ENCODE measurements around the gene TNFRSF1B. TPM values are rescaled to one million over a fixed set of nuclear protein-coding genes. Genes with fewer than 3 reads are reported as not detected.

Gene TNFRSF1B
- total and polyA plus RNA-seq, 2 experiments from 2014 or later, result 0.91 to 4.1 TPM

DNA sequence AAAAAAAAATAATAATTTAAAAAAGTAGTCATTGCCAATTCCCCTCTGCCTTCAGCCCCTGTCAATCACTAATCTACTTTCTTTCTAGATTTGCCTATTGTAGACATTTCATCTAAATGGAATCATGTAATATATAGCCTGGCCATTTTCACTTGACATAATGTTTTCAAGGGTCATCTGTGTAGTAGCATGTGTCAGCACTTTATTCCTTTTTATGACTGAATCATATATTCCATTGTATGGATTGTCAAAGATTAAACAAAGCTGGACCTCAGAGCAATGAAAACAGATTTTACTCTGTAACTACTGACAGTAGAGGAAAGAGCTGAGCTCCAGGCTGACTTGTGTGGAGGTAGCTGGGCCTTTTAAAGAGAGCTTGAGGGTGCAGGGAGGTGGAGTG is 78.9 kb downstream of the TNFRSF1B start (continued):
- TF ChIP-seq, protein P1, sequence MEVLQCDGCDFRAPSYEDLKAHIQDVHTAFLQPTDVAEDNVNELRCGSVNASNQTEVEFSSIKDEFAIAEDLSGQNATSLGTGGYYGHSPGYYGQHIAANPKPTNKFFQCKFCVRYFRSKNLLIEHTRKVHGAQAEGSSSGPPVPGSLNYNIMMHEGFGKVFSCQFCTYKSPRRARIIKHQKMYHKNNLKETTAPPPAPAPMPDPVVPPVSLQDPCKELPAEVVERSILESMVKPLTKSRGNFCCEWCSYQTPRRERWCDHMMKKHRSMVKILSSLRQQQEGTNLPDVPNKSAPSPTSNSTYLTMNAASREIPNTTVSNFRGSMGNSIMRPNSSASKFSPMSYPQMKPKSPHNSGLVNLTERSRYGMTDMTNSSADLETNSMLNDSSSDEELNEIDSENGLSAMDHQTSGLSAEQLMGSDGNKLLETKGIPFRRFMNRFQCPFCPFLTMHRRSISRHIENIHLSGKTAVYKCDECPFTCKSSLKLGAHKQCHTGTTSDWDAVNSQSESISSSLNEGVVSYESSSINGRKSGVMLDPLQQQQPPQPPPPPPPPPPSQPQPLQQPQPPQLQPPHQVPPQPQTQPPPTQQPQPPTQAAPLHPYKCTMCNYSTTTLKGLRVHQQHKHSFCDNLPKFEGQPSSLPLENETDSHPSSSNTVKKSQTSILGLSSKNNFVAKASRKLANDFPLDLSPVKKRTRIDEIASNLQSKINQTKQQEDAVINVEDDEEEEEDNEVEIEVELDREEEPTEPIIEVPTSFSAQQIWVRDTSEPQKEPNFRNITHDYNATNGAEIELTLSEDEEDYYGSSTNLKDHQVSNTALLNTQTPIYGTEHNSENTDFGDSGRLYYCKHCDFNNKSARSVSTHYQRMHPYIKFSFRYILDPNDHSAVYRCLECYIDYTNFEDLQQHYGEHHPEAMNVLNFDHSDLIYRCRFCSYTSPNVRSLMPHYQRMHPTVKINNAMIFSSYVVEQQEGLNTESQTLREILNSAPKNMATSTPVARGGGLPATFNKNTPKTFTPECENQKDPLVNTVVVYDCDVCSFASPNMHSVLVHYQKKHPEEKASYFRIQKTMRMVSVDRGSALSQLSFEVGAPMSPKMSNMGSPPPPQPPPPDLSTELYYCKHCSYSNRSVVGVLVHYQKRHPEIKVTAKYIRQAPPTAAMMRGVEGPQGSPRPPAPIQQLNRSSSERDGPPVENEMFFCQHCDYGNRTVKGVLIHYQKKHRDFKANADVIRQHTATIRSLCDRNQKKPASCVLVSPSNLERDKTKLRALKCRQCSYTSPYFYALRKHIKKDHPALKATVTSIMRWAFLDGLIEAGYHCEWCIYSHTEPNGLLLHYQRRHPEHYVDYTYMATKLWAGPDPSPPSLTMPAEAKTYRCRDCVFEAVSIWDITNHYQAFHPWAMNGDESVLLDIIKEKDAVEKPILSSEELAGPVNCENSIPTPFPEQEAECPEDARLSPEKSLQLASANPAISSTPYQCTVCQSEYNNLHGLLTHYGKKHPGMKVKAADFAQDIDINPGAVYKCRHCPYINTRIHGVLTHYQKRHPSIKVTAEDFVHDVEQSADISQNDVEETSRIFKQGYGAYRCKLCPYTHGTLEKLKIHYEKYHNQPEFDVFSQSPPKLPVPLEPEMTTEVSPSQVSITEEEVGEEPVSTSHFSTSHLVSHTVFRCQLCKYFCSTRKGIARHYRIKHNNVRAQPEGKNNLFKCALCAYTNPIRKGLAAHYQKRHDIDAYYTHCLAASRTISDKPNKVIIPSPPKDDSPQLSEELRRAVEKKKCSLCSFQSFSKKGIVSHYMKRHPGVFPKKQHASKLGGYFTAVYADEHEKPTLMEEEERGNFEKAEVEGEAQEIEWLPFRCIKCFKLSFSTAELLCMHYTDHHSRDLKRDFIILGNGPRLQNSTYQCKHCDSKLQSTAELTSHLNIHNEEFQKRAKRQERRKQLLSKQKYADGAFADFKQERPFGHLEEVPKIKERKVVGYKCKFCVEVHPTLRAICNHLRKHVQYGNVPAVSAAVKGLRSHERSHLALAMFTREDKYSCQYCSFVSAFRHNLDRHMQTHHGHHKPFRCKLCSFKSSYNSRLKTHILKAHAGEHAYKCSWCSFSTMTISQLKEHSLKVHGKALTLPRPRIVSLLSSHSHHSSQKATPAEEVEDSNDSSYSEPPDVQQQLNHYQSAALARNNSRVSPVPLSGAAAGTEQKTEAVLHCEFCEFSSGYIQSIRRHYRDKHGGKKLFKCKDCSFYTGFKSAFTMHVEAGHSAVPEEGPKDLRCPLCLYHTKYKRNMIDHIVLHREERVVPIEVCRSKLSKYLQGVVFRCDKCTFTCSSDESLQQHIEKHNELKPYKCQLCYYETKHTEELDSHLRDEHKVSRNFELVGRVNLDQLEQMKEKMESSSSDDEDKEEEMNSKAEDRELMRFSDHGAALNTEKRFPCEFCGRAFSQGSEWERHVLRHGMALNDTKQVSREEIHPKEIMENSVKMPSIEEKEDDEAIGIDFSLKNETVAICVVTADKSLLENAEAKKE (CRISPR knock-in tag; IDR thresholded peaks at IDR 0.05), result no peak
- TF ChIP-seq CREB1 (CRISPR knock-in tag; IDR thresholded peaks at IDR 0.05; ENCODE audit: low read depth) (no peak), POLR2AphosphoS5 (IDR thresholded peaks at IDR 0.05; ENCODE audit: low read depth) (no peak), JUNB (IDR thresholded peaks at IDR 0.05; ENCODE audit: unreplicated experiment) (no peak), ZNF331 (CRISPR knock-in tag; IDR thresholded peaks at IDR 0.05; ENCODE audit: low read depth) (no peak)
- TF ChIP-seq, protein P2, sequence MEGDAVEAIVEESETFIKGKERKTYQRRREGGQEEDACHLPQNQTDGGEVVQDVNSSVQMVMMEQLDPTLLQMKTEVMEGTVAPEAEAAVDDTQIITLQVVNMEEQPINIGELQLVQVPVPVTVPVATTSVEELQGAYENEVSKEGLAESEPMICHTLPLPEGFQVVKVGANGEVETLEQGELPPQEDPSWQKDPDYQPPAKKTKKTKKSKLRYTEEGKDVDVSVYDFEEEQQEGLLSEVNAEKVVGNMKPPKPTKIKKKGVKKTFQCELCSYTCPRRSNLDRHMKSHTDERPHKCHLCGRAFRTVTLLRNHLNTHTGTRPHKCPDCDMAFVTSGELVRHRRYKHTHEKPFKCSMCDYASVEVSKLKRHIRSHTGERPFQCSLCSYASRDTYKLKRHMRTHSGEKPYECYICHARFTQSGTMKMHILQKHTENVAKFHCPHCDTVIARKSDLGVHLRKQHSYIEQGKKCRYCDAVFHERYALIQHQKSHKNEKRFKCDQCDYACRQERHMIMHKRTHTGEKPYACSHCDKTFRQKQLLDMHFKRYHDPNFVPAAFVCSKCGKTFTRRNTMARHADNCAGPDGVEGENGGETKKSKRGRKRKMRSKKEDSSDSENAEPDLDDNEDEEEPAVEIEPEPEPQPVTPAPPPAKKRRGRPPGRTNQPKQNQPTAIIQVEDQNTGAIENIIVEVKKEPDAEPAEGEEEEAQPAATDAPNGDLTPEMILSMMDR (conservative IDR thresholded peaks at IDR 0.05; ENCODE audit: low read depth in 2 of 2), result no peak
- TF ChIP-seq, protein P3, sequence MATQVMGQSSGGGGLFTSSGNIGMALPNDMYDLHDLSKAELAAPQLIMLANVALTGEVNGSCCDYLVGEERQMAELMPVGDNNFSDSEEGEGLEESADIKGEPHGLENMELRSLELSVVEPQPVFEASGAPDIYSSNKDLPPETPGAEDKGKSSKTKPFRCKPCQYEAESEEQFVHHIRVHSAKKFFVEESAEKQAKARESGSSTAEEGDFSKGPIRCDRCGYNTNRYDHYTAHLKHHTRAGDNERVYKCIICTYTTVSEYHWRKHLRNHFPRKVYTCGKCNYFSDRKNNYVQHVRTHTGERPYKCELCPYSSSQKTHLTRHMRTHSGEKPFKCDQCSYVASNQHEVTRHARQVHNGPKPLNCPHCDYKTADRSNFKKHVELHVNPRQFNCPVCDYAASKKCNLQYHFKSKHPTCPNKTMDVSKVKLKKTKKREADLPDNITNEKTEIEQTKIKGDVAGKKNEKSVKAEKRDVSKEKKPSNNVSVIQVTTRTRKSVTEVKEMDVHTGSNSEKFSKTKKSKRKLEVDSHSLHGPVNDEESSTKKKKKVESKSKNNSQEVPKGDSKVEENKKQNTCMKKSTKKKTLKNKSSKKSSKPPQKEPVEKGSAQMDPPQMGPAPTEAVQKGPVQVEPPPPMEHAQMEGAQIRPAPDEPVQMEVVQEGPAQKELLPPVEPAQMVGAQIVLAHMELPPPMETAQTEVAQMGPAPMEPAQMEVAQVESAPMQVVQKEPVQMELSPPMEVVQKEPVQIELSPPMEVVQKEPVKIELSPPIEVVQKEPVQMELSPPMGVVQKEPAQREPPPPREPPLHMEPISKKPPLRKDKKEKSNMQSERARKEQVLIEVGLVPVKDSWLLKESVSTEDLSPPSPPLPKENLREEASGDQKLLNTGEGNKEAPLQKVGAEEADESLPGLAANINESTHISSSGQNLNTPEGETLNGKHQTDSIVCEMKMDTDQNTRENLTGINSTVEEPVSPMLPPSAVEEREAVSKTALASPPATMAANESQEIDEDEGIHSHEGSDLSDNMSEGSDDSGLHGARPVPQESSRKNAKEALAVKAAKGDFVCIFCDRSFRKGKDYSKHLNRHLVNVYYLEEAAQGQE (IDR thresholded peaks at IDR 0.05; ENCODE audit: unreplicated experiment), result no peak

Measured in GM23338 (cell line).